IPS DF 19.7 (cell line): ENCODE measurements around the gene STC2.
A peak's percentile ranks its signal among the peaks of the same experiment; 100 is the strongest.

ENCODE experiments used
- DNase-seq: peaks from one replicate; pipeline ENCODE4 v3.0.0-alpha.2; 2013; ENCODE audit warnings: low read depth, low spot score

The STC2 gene

DNA sequence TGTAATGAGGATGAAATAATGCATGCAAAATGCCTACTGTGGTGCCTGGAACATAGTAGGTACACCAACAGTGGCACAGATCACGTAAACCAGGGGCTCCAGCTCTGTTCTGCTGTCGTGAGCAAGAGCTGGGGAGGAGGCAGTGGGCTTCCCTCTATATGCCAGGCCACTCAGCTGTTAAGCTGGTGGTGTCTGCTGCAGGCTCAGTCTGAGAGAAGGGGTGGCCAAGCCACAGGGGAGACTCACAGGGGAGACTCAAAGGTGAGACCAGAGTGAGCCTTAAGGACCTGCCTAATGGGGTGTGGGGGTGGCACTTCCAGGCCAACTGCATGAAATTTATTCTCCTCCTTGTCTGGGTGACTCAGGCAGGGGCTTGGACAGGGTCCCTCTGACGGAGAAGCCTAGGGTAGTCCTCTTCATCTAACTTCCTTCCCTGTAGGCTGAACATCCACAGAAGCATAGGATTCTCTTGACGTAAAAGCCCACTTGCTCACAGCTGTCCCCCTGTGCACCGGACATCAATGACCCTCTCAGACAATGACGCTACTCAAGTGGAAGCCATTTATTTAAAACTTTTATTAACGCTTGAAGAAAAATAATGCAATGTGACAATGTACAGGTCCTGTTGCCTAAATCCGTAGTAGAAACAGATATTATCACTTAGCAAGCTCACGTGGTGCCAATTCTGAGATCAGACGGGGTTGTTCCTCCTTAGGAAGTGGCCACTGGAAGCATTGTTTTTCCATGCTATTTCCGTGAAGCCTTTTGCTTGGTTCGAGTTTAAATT is 13.9 kb downstream of the STC2 start:
- DNase-seq: no peak

- DNase-seq: no peak
These were observed 14.8 kb downstream of the STC2 start for GRCh38 chr5:173313351-173313801.

DNA sequence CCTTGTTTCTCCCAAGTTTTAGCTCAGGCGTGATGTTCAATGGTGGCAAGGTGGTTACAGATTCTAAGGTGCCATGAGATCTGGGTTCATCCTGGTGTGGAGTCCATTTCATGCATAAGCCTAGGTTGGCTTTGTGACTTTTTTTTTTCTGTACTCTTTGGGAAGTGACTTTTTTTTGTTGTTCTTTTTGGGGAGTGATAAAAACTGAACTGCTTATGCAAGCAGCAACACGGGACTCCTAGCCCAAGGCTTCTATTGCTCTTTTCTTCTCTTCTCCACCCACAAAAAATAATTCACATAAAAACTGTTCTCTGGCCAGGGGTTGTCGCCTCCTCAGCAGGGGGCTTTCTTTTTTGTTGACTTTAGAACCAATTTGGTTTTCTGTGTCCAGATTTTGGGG is 15.4 kb downstream of the STC2 start:
- DNase-seq: no peak

GRCh38 chr5:173311818-173312585 is 16.2 kb downstream of the STC2 start:
- no peak for DNase-seq

DNA sequence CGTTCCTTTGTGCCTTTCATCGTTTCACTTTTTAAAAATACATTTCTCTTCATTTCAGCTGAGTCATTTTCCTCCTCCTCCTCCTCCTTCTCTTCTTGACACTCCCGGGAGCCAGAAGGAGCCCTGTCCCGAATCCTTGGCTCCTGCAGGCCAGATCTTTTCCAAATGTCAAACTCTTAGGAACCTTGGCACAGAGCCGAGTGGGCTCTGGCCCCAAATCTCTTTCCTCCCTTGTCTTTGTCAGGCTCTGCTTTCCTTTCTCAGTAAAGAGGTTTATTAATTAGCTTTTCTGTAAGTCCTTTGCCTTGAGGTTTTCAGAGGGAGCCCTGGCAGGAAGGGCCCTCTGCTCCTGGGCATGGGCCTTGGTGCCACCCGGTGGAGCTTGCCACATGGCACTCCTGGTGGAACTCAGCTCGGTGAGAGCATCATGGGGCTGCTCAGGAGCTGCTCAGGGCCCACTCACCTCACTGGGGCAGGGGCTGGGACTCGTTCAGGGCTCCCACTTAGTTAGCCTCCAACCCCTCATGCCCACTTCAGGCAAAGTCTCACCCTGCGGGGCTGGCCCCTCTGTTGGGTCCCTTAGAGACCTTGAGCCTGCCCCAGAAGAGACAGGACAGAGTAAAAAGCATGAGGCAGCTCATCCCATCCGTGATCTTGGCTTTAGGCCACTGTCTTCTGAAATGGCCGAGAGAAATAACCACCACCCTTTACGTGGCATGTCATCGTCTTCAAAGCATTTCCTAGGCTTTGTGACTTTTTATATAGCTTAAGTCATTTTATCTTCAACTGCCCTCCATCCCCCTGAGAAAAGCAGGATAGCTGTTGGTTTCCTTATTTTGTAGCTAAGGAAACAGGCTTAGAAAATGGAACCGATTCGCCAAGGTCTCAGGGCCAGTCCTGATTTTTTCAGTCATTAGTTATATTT is 17.1 kb downstream of the STC2 start:
- DNase-seq: no peak

GRCh38 chr5:173310218-173310769 is 17.9 kb downstream of the STC2 start:
- DNase-seq: no peak

- DNase-seq: no peak
These were observed 18.5 kb downstream of the STC2 start for GRCh38 chr5:173309731-173310130.

GRCh38 chr5:173308226-173308625 is 20.0 kb downstream of the STC2 start:
- DNase-seq: no peak

DNA sequence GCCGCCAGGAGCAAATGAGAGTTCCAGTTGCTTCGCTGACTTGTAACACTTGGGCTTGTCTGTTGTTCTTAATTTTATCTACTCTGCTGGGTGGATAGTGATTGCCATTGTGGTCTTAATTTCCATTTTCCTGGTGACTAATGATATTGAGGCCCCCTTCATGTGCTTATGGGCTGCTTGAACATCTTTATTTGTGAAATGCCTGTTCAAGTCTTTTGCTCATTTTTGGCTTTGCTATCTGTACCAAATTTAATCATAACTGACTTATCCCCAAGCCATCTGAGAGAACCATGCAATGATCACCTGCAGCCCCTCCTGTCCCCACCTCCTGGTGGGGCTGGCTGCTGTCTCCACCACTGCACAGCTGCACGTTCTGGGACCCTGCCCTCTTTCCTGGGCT is 20.5 kb downstream of the STC2 start:
- DNase-seq: no peak

GRCh38 chr5:173306695-173307094 is 21.5 kb downstream of the STC2 start:
- DNase-seq: no peak

DNA sequence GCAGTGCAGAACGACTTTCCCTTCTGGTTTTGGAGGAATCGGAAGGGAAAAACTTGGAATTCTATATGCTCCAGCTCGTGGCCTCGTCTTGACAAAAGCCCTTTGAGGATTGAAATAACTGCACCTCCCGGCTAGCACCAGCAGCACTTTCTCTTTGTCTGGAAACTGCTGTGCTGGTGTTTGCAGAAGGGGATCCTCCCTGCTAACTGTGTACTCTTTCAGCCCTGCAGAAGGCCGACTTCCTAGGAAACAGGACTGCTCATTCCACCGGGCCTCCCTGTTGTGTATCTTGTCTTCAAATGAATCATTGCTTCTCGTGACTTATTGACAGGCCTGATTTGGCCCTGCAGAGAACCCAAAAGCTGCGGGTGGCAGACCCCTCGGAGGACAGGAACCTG is 23.6 kb downstream of the STC2 start:
- DNase-seq: no peak

DNA sequence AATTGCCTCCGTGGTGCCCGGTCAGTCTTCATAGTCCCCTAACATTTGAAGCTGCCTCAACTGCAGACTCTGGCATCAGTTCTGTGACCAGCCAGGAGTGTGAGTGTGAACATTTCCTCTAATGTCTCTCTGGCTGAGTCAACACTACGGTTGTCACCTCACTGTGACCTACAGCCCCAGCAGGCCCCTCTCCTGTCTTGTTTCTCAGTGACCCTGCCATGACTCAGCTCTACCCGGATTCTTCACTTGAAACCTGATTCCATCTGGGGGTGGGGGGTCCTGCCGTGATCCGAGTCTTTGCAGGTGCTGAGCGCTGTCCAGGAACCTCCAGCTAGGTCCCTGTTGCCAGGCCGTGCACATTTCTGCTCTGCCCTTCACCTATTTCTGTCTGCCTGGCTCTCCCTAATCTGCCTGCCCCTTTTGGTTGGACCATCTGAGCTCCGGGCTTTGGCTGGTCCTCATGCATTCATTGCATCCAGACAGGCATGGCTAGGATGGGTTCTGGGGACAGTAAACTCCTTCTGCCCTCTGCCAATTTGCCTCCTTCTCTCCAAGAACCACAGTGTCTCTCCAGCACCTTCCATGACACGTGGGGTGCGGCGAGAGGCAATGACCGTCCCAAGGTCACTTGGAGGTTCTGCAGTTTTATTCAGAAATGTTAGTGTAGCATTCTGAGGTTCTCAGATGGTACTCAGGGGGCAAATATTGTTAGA is 24.2 kb downstream of the STC2 start:
- DNase-seq: peak; percentile 68

DNA sequence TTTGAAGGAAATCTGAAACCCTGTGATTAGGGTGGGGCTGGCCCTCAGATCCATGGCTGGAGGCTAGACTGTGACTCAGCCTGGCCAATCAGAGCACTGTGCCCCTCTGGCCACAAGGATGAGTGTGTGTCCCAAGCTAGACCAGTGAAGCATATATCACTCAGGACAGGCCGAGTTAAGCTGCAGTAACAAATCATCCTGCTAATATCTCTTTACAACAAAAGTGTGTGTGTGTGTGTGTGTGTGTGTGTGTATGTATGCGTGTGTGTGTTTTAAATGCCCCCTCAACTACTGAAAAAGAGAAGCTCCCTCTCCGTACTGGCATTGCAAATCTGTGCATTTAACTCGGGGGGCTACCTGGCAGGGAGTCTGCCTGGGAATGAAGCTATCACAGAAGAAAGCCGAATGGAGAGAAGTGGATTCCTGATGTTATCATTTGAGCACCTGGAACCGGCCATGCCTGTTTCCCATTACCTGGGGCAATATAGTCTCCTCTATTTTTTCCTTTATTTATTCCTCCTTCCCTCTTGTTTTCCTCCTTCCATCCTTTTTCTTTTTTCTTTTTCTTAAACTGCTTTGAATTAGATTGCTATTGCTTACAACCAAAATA is 25.6 kb downstream of the STC2 start:
- no peak for DNase-seq

DNA sequence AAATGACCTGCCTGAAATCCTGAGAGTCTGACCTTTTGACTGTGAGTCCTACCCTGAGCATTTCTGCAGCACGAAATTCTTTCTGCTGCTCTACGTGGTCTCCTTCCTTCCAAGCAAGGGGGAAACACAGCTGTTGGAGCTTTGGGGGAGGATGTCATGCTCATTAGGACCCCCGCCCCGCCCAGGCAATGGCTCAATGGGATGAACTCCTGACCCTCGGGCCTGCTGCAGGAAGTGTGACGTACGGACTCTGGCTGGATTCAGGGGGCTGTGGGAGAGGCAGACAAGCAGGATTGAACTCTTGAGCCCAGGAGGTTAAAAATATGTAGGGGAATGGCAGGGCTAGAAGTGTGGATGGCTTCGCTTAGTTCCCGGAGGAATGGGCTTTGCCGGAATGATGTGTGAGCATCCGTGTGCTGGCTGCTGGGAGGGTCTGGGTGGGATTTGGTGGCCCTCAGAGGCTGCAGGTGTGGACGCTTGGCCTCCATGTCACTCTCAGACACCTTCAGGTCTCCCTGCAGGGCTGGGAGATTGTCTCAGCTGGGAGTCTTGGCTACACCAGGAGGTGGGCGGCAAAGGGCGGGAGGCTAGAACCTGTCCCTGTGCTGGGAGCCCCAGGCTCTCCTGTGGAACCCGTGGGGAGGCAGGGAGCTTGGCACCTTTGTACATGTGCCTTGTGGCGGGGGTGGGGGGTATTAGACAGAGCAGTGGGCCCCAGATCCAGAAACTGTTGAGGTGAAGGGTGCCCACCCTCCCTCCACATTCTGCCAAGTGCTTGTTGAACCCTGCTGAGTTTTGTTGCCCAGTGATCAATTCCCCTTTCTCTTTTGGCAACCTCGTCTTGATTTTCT is 26.3 kb downstream of the STC2 start:
- no peak for DNase-seq

GRCh38 chr5:173300389-173301047 is 27.7 kb downstream of the STC2 start:
- DNase-seq: no peak

GRCh38 chr5:173299820-173300219 is 28.4 kb downstream of the STC2 start:
- no peak for DNase-seq

- DNase-seq: no peak
These were observed 29.8 kb downstream of the STC2 start for GRCh38 chr5:173298213-173298926.

GRCh38 chr5:173297813-173298212 is 30.4 kb downstream of the STC2 start:
- DNase-seq: no peak
